ENCODE results near the gene SNRNP27.
"Not testable (repeated sequence)": the region's sequence is repeated elsewhere in the genome, so short reads cannot be mapped to it uniquely, and the experiment has no call there.

SNRNP27 gene

GRCh38 chr2:69946351-69947324, 52.9 kb downstream of the SNRNP27 start:
- no peak for DNase-seq (ENCODE audit: low spot score)

- no peak for DNase-seq (ENCODE audit: low spot score)
These were observed 53.7 kb downstream of the SNRNP27 start for GRCh38 chr2:69947325-69947931.

GRCh38 chr2:69948032-69948962, 54.5 kb downstream of the SNRNP27 start:
- DNase-seq (ENCODE audit: low spot score) = no peak

GRCh38 chr2:69948963-69949645, 55.3 kb downstream of the SNRNP27 start:
- no peak for DNase-seq (ENCODE audit: low spot score)

- DNase-seq (ENCODE audit: low spot score) = no peak
These were observed 56.5 kb downstream of the SNRNP27 start for GRCh38 chr2:69950241-69950640.

- DNase-seq (ENCODE audit: low spot score) = not testable (repeated sequence)
These were observed 56.9 kb downstream of the SNRNP27 start for GRCh38 chr2:69950671-69951070.

- no peak for DNase-seq (ENCODE audit: low spot score)
These were observed 58.8 kb downstream of the SNRNP27 start for GRCh38 chr2:69952336-69953115.

- DNase-seq (ENCODE audit: low spot score) = no peak
These were observed 60.3 kb downstream of the SNRNP27 start for GRCh38 chr2:69954084-69954483.
